CD4-positive, alpha-beta T cell (primary cell): ENCODE data around the gene SPATA13. TPM values are rescaled to one million over a fixed set of nuclear protein-coding genes. Genes with fewer than 3 reads are reported as not detected.

ENCODE experiments used
- ATAC-seq: fragments of 200-7000 bp; cut with Tn5 transposase; one replicate; pipeline ENCODE4 v1.10.0; 2022; ENCODE audit warnings: mild to moderate bottlenecking; ENCODE audit not compliant: poor library complexity
- CTCF ChIA-PET: fragments of 350-600 bp; sonication (Branson Sonifier 250); formaldehyde crosslinking; loops from one replicate; lab custom pipeline; 2021; ENCODE audit warnings: antibody characterized with exemption, inconsistent platforms; lab: Charles Lee
- POLR2A ChIA-PET: fragments of 350-600 bp; sonication (Branson Sonifier 250); formaldehyde crosslinking; loops from one replicate; lab custom pipeline; 2021; ENCODE audit warnings: antibody characterized with exemption, inconsistent platforms; lab: Charles Lee
- DNase-seq, 14 experiments: peaks; one replicate each; pipeline ENCODE4 v3.0.0-alpha.2; 2013 to 2020; ENCODE audit warnings: mixed read lengths in 2 of 14
- H3K27ac ChIP-seq, 2 donors: one replicate each; pipeline versions ENCODE4 v1.5.1 to v1.7.0; 2013; ENCODE audit warnings: low read length in 2 of 2, low read depth in 1 of 2, mild to moderate bottlenecking in 1 of 2
- H3K27me3 ChIP-seq, 2 experiments: 1 replicate in 1 of 2; 2 replicates in 1 of 2; pipeline versions ENCODE4 v1.6.1 to v1.7.0; 2013; ENCODE audit warnings: low read length in 2 of 2, control low read depth in 1 of 2, mild to moderate bottlenecking in 1 of 2, moderate library complexity in 1 of 2; ENCODE audit not compliant: insufficient read depth in 2 of 2, control insufficient read depth in 1 of 2
- H3K36me3 ChIP-seq: one replicate; pipeline ENCODE4 v1.6.1; 2013; ENCODE audit warnings: low read length, control low read depth; ENCODE audit not compliant: insufficient read depth
- H3K4me1 ChIP-seq: one replicate; pipeline ENCODE4 v1.6.1; 2013; ENCODE audit warnings: low read length, control low read depth; ENCODE audit not compliant: insufficient read depth
- H3K4me3 ChIP-seq: one replicate; pipeline ENCODE4 v1.5.1; 2013; ENCODE audit warnings: mild to moderate bottlenecking, low read length, moderate library complexity
- H3K9me3 ChIP-seq, 2 experiments: 1 replicate in 1 of 2; 2 replicates in 1 of 2; pipeline versions ENCODE4 v1.6.1 to v1.7.0; 2013; ENCODE audit warnings: low read length in 2 of 2, mild to moderate bottlenecking in 2 of 2, control low read depth in 1 of 2, moderate library complexity in 1 of 2; ENCODE audit not compliant: control insufficient read depth in 1 of 2, insufficient read depth in 1 of 2
- H3K27ac Mint-ChIP-seq: one replicate; pipeline ENCODE4 v1.8.0; 2020; ENCODE audit warnings: mixed read lengths
- H3K27me3 Mint-ChIP-seq: one replicate; pipeline ENCODE4 v1.8.0; 2021; ENCODE audit warnings: mixed read lengths
- H3K36me3 Mint-ChIP-seq: one replicate; pipeline ENCODE4 v1.8.0; 2021; ENCODE audit warnings: low read depth, mixed read lengths
- H3K4me1 Mint-ChIP-seq: one replicate; pipeline ENCODE4 v1.8.0; 2021; ENCODE audit warnings: low read depth, mixed read lengths
- H3K4me3 Mint-ChIP-seq: one replicate; pipeline ENCODE4 v1.8.0; 2020; ENCODE audit warnings: mild to moderate bottlenecking, mixed read lengths
- H3K9me3 Mint-ChIP-seq: one replicate; pipeline ENCODE4 v1.8.0; 2020; ENCODE audit warnings: mixed read lengths
- CTCF ChIP-seq: fragments of 200-600 bp; IDR thresholded peaks from one replicate; pipeline ENCODE4 v1.8.0; 2022; ENCODE audit warnings: antibody characterized with exemption, mild to moderate bottlenecking
- intact Hi-C, 2 experiments: fragments of 100-400 bp; cut with DNase I in 1 of 2; cut with micrococcal nuclease in 1 of 2; formaldehyde crosslinking; loops; one replicate each; pipeline versions ENCODE4 v1.15.1 to v1.9.0; 2023 to 2025; cut with DNase I, micrococcal nuclease
- total RNA-seq, 174 experiments: library from RNA in 2 of 174; stranded (reverse) in 2 of 174; gene quantifications; one replicate each; pipeline ENCODE4 v1.2.3 and lab custom pipeline; 2021 to 2026

SPATA13 gene
- total RNA-seq, 2 experiments from 2014 or later = 87.7 to 94.6 TPM

- no peaks in the 10 kb centered on the region for H3K36me3 Mint-ChIP-seq
- CTCF ChIA-PET = no interaction called here
- H3K4me3 ChIP-seq = no peak overlapping the region
- ATAC-seq (no peak), DNase-seq (no peak)
- H3K27ac Mint-ChIP-seq = no peak overlapping the region
- no peak for TF ChIP-seq CTCF
- no peak overlapping the region for H3K4me3 Mint-ChIP-seq
- H3K4me1 ChIP-seq = no peaks in the 10 kb centered on the region
- no peaks in the 10 kb centered on the region for H3K9me3 Mint-ChIP-seq
- H3K4me1 Mint-ChIP-seq = no peaks in the 10 kb centered on the region
- intact Hi-C loops = no loop called here
- H3K27ac ChIP-seq = no peak overlapping the region
- peaks cover 0 to 3% of the 10 kb centered on the region in 2 experiments for H3K9me3 ChIP-seq
- no peaks in the 10 kb centered on the region for H3K36me3 ChIP-seq
- H3K27me3 Mint-ChIP-seq = no peaks in the 10 kb centered on the region
- POLR2A ChIA-PET = no interaction called here
- no peaks in the 10 kb centered on the region for H3K27me3 ChIP-seq
Measured at GRCh38 chr13:24146961-24147569, 13.5 kb upstream of the SPATA13 start.

GRCh38 chr13:24147570-24147963 is 13.0 kb upstream of the SPATA13 start:
- H3K4me1 Mint-ChIP-seq = no peaks in the 10 kb centered on the region
- H3K9me3 ChIP-seq = peaks cover 0 to 3% of the 10 kb centered on the region in 2 experiments
- no peaks in the 10 kb centered on the region for H3K36me3 ChIP-seq
- no peak for TF ChIP-seq CTCF
- ChIA-PET POLR2A (no interaction called here), CTCF (no interaction called here)
- no peak overlapping the region for H3K27ac Mint-ChIP-seq
- DNase-seq = no peak
- no peak overlapping the region for H3K4me3 ChIP-seq
- no peaks in the 10 kb centered on the region for H3K36me3 Mint-ChIP-seq
- H3K9me3 Mint-ChIP-seq = no peaks in the 10 kb centered on the region
- no peaks in the 10 kb centered on the region for H3K27me3 ChIP-seq
- no peaks in the 10 kb centered on the region for H3K27me3 Mint-ChIP-seq
- H3K4me3 Mint-ChIP-seq = no peak overlapping the region
- intact Hi-C loops = no loop called here
- ATAC-seq = no peak
- no peak overlapping the region for H3K27ac ChIP-seq
- H3K4me1 ChIP-seq = no peaks in the 10 kb centered on the region

- Histone ChIP-seq H3K27me3 (no peaks in the 10 kb centered on the region), H3K27ac (no peak overlapping the region), H3K4me3 (no peak overlapping the region), H3K36me3 (no peaks in the 10 kb centered on the region), H3K4me1 (no peaks in the 10 kb centered on the region), H3K9me3 (peaks cover 0 to 3% of the 10 kb centered on the region in 2 experiments)
- ATAC-seq (no peak), DNase-seq (no peak)
- Mint-ChIP-seq H3K4me3 (no peak overlapping the region), H3K36me3 (no peaks in the 10 kb centered on the region), H3K4me1 (no peaks in the 10 kb centered on the region), H3K9me3 (no peaks in the 10 kb centered on the region), H3K27ac (no peak overlapping the region), H3K27me3 (no peaks in the 10 kb centered on the region)
- POLR2A ChIA-PET = no interaction called here
- intact Hi-C loops = no loop called here
- no peak for TF ChIP-seq CTCF
- CTCF ChIA-PET = no interaction called here
Measured at GRCh38 chr13:24148414-24149235, 11.9 kb upstream of the SPATA13 start.
